Measurements from ENCODE around the gene MYB. TPM values are rescaled to one million over a fixed set of nuclear protein-coding genes. Genes with fewer than 3 reads are reported as not detected.
A peak's percentile ranks its signal among the peaks of the same experiment; 100 is the strongest.

MYB gene
- total RNA-seq, 1 donor: 4.8 TPM

DNA sequence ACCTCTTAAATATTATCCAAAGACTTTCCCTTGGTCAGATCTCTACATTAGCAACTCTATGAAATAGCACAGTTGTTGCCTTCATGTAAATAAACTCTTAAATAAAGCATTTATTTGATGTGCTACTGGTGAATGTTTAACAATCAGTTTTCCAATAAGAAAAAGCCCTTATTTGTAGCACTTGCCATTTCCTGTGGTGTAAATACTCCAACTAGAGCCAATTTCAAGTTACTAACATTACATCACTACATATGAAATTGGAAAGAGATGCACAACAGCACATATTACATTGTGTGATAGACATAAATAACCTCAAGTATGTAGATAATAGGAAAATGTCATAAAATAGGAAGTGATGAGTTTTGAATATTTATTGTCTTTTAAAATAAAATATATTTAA lies 5.0 kb upstream of the MYB start:
- H3K4me1 ChIP-seq (ENCODE audit: insufficient read depth, low read length): peaks cover 8% of the 10 kb centered on the region
- H3K9me3 ChIP-seq (ENCODE audit: low read depth, low read length): no peaks in the 10 kb centered on the region
- H3K4me3 ChIP-seq (ENCODE audit: low read length): no peak overlapping the region
- H3K27me3 ChIP-seq (ENCODE audit: insufficient read depth, low read length): no peaks in the 10 kb centered on the region

DNA sequence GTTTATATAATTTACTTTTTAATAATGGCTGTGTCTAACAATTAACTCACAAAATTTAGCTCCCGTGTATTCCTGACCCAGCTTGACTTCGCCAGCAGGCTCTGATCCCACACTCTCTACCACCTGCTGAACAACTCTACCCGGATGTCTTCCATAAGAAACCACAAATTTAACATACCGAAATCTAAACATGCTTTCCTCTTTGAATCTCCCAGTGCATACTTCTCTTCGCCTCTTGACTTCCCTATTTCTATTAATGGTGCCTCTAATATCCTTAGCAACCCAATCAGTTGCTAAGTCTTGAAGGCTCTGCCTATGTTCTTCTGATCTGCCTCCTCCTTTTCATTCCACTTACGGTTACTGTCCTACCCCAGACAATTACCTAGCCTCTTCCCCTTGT lies 4.6 kb upstream of the MYB start:
- Histone ChIP-seq H3K4me1 (ENCODE audit: insufficient read depth, low read length) (peaks cover 8% of the 10 kb centered on the region), H3K4me3 (ENCODE audit: low read length) (no peak overlapping the region), H3K9me3 (ENCODE audit: low read depth, low read length) (no peaks in the 10 kb centered on the region), H3K27me3 (ENCODE audit: insufficient read depth, low read length) (no peaks in the 10 kb centered on the region)

DNA sequence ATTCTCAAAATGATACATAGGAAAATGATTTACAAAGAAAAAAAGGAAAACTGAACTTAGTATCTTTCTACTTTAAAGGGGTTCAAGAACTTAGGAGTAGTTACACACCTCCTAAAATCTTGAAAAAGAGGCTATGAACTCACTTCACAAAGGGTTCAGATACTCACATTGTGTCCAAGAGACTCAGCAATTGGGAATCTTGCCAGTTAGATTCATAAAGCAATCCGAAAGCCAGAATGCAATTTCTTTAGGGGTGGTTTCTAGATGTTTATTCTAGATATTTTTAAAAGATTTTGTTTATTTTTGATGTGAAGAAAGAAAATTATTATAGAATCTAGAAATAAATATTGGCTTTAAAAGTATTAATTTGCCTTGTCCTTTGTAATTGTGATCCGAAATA lies 1.7 kb upstream of the MYB start:
- no peaks in the 10 kb centered on the region for H3K27me3 ChIP-seq (ENCODE audit: insufficient read depth, low read length)
- no peaks in the 10 kb centered on the region for H3K9me3 ChIP-seq (ENCODE audit: low read depth, low read length)
- peaks cover 29% of the 10 kb centered on the region for H3K4me1 ChIP-seq (ENCODE audit: insufficient read depth, low read length)
- H3K4me3 ChIP-seq (ENCODE audit: low read length): no peak overlapping the region

DNA sequence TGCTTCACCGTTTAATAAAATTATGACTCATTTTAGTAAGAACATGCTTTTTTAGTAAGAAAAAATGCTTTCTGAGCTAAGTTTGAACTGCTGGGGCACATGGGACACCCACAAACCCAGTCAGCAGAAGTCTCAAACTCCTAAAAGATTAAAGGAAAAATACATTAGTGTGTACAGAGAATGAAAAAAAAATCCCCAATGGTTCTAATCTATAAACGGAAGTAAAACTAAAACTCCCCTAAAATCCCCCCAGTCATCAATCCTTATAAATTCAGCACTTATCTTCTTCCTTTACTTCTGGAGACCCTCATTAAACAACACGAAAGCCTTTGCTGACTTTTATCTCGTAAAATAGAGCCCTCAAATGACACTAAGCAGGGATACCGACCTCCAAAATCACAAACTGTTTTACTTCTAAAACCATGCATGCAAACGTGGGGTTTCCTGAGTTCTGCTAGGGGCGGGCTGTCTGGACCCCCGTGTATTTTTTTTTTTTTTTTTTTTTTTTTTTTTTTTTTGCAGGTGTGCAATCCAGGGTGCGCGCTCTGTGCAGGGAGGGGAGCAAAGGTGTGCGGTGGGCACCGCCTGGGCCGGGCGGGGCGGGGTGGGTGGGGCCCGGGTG lies 1.1 kb upstream of the MYB start:
- H3K9me3 ChIP-seq (ENCODE audit: low read depth, low read length): no peaks in the 10 kb centered on the region

DNA sequence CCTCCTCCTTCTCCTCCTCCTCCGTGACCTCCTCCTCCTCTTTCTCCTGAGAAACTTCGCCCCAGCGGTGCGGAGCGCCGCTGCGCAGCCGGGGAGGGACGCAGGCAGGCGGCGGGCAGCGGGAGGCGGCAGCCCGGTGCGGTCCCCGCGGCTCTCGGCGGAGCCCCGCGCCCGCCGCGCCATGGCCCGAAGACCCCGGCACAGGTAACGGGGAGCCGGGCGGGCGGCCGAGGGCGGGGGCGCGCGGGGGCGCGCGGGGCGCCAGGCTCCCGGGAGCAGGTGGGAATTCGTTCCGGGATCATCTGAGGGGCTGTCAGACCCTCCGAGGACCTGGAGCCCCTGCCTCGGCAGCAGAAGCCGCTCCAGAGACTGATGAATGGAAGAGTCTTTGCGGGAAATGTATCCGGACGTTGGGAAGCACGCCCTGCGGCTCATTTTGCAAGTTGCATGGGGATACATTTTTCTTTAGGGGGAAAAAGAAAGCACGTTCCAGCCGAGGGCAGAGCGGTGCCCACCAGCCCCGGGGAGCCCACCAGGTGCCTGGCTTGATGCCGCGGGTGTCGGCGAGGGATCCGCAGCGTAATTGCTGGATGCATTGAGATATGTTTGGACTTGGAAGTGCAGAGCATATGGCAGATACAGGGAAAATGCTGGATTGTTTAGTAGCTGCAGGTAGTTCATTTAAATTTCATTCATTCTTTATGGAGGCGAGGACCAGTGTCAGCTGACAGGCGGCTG lies 394 bp downstream of the MYB start:
- H3K27me3 ChIP-seq (ENCODE audit: insufficient read depth, low read length): no peaks in the 10 kb centered on the region
- peak overlapping the region; percentile 78 for H3K4me3 ChIP-seq (ENCODE audit: low read length)

More for the DNA sequence above, 1.1 kb upstream of the MYB start:
- peaks cover 31% of the 10 kb centered on the region for H3K4me1 ChIP-seq (ENCODE audit: insufficient read depth, low read length)
- H3K27me3 ChIP-seq (ENCODE audit: insufficient read depth, low read length): no peaks in the 10 kb centered on the region
- peak overlapping the region; percentile 78 for H3K4me3 ChIP-seq (ENCODE audit: low read length)

DNA sequence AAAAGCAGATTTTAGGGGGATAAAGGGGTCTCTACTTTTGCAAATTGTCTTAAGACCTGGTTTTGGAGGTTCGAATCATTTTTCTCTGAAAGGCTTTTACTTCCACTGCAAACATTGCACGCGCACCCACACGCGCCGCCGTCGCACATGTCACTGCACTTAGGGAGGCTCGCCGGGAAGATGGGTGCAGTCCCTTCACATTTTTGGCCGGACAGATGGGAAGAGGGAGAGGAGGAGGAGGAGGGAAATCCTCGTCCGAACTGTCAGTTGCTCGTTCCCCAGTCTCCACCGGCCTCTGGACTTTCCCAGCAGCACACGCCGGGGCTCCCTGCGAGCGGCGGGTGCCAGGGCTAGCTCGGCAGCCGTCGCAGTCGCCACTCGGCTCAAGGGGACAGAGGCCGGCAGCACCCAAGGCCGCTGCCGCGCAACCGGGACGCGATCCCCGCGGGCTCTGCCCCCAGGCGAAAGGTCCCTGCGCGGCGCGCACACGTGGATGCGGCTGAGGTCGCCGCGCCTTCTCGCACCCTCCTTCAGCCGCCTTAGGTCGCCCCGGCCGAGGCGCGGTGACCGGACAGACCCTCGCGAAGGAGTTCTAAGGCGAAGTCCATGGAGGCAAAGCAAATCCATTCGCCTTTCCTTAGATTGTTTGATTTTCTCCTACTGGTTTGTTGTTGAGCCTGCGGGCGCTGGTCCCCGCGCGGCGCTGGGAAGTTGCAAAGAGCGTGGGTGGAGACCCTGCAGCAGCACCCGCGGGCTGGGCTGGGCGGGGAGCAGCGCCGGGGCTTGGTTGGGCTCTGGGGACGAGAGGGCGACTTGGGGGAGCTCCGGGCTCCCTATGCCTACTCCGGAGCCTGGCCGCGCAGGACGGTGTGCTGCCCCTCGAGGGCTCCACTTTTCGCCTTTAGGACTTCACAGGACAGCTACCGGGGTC lies 1.2 kb downstream of the MYB start:
- Histone ChIP-seq H3K4me1 (ENCODE audit: insufficient read depth, low read length) (peaks cover 32% of the 10 kb centered on the region), H3K9me3 (ENCODE audit: low read depth, low read length) (no peaks in the 10 kb centered on the region), H3K4me3 (ENCODE audit: low read length) (peak overlapping the region; percentile 78), H3K27me3 (ENCODE audit: insufficient read depth, low read length) (no peaks in the 10 kb centered on the region)

More for the DNA sequence above, 394 bp downstream of the MYB start:
- no peaks in the 10 kb centered on the region for H3K9me3 ChIP-seq (ENCODE audit: low read depth, low read length)
- peaks cover 38% of the 10 kb centered on the region for H3K4me1 ChIP-seq (ENCODE audit: insufficient read depth, low read length)

DNA sequence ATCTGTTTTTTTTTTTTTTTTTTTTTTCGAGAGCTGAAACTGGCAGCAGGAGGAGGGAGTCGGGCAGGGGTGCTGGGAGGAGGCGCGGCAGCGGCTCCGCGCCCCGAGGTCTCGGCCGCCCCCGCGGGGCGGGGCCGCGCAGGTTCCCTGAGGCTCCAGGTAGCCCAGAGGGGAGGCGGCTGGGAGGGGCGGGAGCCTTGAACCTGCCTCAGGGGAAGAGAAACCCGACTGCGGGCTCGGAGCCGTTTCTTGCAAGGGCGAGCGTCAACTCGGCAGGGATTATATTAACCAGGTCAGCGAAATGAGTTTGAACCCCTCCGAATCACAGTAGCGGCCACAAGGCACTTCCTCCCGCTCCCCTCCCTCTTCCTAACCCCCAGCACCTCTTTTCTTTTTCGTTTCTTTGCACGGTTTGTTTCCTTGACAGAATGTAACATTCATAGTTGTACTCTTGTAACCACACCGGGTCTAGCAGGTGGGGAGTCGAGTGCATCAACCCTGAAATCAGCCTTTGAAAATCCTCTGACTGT lies 2.0 kb downstream of the MYB start:
- Histone ChIP-seq H3K9me3 (ENCODE audit: low read depth, low read length) (no peaks in the 10 kb centered on the region), H3K27me3 (ENCODE audit: insufficient read depth, low read length) (no peaks in the 10 kb centered on the region), H3K4me1 (ENCODE audit: insufficient read depth, low read length) (peaks cover 32% of the 10 kb centered on the region), H3K4me3 (ENCODE audit: low read length) (peak overlapping the region; percentile 78)

DNA sequence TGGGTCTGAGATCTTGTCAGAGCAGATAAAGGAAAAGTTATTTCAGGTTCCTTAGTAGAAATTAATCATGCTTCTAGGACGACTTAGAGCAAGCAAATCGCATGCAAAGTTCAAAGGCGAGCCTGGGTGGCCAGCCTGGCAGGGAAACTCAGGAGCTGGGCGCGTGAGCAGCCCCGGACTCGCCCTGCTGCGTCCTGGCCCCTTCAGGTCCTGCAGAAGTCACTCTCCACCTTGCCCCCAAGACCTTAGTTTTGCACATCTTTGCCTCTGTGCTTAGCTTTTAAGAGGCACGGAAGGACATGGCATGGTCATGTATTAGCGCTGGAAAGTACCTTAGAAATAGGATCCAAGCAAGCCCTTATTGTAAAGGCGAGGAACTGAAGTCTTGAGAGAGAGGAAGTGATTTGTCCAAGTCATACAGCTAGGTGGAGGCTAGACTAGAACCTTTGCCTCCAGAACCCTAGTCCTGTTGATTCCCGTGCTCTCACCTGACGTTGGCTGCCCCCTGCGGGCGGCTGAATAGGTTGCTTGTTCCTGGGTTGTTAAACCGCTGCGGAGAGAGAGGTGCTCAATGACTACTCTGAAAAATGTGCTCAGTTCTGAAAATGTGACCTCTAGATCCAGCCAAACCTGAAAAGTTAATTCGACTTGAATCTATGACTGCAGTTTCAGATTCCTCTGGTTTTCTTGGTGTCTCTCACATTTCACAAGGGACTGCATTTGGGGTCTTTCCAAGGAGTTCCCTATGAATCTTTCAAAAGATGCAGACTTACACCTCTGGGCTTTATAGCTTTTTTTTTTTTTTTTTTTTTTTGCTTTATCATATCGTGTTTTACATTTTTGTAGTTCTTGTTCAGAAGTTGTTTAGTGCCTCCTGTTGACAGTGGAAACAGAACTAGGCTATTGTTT lies 2.7 kb downstream of the MYB start:
- Histone ChIP-seq H3K4me3 (ENCODE audit: low read length) (peak overlapping the region; percentile 78), H3K9me3 (ENCODE audit: low read depth, low read length) (no peaks in the 10 kb centered on the region)

DNA sequence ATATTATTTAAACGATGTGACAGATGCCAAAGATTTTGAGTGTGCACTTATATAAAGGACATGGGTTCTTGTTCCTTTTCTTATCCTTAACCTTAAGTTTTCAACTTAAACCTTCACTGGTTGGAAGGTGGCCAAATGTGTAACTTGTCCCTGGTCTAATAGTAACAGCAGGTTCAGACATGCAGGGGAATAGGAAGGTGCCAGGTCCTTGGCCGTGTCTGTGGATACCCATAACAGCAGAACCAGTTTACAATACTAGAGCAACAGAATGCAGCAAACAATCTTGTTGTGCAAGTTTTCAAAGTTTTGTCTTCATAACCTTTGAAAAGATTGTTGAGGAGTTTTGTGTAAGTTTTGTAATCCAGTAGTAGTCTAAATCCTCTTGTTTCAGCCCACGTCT lies 4.4 kb downstream of the MYB start:
- Histone ChIP-seq H3K4me3 (ENCODE audit: low read length) (no peak overlapping the region), H3K4me1 (ENCODE audit: insufficient read depth, low read length) (peaks cover 48% of the 10 kb centered on the region), H3K9me3 (ENCODE audit: low read depth, low read length) (no peaks in the 10 kb centered on the region), H3K27me3 (ENCODE audit: insufficient read depth, low read length) (no peaks in the 10 kb centered on the region)

More for the DNA sequence above, 2.7 kb downstream of the MYB start:
- Histone ChIP-seq H3K4me1 (ENCODE audit: insufficient read depth, low read length) (peaks cover 39% of the 10 kb centered on the region), H3K27me3 (ENCODE audit: insufficient read depth, low read length) (no peaks in the 10 kb centered on the region)

DNA sequence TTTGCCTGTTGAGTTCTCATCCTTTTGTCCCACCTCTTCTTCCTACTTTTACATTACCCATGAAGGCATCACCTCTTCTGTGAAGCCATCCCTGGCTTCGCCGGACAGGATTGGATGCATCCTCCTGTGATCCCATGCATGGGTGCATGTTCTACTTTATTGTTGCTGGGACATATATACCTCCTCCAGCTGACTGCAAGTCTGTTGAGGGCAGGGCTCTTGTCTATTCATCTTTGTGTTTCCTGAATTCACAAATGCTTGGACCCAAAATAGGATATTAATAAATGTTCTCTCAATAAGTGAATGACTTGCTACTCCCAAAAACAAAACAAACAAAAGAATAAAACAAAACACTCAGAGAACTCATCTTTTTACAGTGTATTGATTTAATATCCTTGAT lies 5.1 kb downstream of the MYB start:
- Histone ChIP-seq H3K4me1 (ENCODE audit: insufficient read depth, low read length) (peaks cover 55% of the 10 kb centered on the region), H3K4me3 (ENCODE audit: low read length) (no peak overlapping the region), H3K27me3 (ENCODE audit: insufficient read depth, low read length) (no peaks in the 10 kb centered on the region), H3K9me3 (ENCODE audit: low read depth, low read length) (no peaks in the 10 kb centered on the region)

DNA sequence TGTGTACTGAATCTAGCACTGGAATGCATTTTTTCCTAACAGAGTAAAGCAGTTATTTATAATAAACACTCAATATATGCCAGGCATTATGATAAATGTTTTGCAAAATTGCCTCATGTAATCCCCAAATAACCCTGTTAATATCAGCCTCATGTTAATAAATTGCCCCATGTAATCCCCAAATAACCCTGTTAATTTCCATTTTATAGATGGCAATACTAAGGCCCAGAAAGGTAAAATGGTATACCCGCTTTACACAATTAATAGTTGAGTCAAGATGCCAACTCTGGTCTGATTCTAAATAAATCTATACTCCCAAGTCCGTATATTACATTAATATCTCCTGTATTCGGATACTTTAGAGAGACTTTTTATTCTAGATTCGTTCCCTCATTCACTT lies 6.3 kb downstream of the MYB start:
- no peak overlapping the region for H3K4me3 ChIP-seq (ENCODE audit: low read length)
- peaks cover 58% of the 10 kb centered on the region for H3K4me1 ChIP-seq (ENCODE audit: insufficient read depth, low read length)
- no peaks in the 10 kb centered on the region for H3K27me3 ChIP-seq (ENCODE audit: insufficient read depth, low read length)
- no peaks in the 10 kb centered on the region for H3K9me3 ChIP-seq (ENCODE audit: low read depth, low read length)

DNA sequence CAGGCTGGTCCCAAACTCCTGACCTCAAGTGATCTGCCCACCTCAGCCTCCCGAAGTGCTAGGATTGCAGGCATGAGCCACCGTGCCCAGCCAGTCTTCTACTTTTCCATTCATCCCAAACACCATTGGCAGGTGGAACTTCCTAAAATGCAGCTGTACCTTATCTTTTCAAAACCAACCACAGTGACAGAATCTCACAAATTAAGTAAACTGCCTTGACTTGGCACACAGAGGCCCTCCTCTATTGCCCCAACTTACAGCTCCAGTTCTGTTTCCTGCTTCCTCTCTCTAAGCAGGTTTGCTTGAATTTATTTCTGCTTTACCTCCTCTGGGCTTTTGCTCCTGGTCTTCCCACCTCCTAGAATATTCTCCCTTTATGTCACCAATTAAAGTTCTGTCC lies 7.6 kb downstream of the MYB start:
- no peaks in the 10 kb centered on the region for H3K27me3 ChIP-seq (ENCODE audit: insufficient read depth, low read length)
- peaks cover 57% of the 10 kb centered on the region for H3K4me1 ChIP-seq (ENCODE audit: insufficient read depth, low read length)
- no peaks in the 10 kb centered on the region for H3K9me3 ChIP-seq (ENCODE audit: low read depth, low read length)
- H3K4me3 ChIP-seq (ENCODE audit: low read length): no peak overlapping the region

DNA sequence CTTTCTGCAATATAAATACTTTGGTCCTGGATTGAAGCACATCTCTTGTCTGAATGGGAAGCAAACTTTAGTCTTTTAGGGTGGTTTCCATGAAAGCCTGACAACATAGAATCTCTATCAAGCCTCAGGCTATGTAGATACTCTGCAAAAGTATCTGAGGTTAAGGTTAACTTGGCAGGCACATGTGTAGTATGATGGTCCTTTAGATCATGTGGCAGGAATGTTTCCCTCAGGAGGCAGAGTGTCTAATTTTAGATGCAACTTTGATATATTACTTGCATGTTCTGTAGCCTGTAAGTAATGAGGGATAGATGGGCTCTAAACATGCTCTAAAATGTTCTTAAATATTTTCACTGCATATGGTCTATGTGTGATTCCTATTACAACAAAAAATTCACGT lies 8.2 kb downstream of the MYB start:
- Histone ChIP-seq H3K4me1 (ENCODE audit: insufficient read depth, low read length) (peaks cover 55% of the 10 kb centered on the region), H3K4me3 (ENCODE audit: low read length) (no peak overlapping the region), H3K27me3 (ENCODE audit: insufficient read depth, low read length) (no peaks in the 10 kb centered on the region), H3K9me3 (ENCODE audit: low read depth, low read length) (no peaks in the 10 kb centered on the region)
